ENCODE measurements around the gene MAP4. TPM values are rescaled to one million over a fixed set of nuclear protein-coding genes. Genes with fewer than 3 reads are reported as not detected.
A peak's percentile ranks its signal among the peaks of the same experiment; 100 is the strongest.

Gene MAP4
- total RNA-seq, 4 donors from 2014 or later = 108 to 186 (median 150) TPM

DNA sequence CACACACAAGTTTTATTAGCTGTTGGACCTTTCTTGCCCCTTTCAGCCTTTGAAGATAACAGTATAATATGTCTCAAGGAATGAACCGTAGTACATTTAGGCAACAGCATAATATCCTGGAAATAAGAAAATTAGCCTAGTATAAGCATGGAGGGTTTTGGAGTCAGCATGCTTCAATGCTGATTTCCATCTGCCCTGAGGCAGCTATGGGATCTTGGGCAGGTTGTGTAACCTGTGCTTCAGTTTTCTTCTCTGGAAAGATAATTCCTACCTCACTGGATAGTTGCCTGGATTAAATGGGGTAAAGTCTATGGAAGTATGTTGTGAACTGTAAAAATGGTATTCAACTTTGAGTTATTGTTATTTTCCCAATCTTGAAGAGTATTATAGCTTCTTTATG lies 211.6 kb downstream of the MAP4 start:
- TF ChIP-seq, protein P1, sequence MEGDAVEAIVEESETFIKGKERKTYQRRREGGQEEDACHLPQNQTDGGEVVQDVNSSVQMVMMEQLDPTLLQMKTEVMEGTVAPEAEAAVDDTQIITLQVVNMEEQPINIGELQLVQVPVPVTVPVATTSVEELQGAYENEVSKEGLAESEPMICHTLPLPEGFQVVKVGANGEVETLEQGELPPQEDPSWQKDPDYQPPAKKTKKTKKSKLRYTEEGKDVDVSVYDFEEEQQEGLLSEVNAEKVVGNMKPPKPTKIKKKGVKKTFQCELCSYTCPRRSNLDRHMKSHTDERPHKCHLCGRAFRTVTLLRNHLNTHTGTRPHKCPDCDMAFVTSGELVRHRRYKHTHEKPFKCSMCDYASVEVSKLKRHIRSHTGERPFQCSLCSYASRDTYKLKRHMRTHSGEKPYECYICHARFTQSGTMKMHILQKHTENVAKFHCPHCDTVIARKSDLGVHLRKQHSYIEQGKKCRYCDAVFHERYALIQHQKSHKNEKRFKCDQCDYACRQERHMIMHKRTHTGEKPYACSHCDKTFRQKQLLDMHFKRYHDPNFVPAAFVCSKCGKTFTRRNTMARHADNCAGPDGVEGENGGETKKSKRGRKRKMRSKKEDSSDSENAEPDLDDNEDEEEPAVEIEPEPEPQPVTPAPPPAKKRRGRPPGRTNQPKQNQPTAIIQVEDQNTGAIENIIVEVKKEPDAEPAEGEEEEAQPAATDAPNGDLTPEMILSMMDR (IDR thresholded peaks at IDR 0.05) = no peak
- DNase-seq (ENCODE audit: low spot score) = no peak

DNA sequence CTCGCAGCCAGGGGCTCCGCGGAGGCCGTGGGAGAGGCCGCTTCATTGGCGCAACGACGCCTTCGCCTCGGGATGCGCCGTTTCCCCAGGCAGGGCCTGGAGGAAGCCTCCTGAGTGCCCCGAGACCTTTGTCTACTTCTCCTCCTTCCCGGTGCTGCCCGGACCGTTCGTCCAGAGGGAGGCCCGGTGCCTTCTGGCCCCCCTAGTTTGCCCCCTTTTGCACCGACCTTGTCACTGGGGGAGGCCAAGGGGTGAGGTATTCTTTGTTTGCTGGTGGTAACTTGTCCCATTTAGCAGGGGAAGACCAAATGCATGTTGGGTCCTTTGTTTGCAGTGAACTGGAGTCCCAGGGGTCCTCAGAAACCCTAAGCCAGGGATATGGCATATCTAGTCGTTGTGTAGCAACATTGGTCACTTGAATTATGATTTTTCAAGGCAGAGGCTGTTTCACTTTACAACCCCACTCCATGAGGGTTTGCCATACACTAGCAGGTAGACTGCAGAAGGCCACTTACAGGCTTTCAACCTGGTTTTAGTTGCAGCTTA lies 212.7 kb downstream of the MAP4 start:
- no peak for DNase-seq (ENCODE audit: low spot score)
- ATAC-seq (ENCODE audit: low FRiP score) = peak; percentile 1

More for the DNA sequence above, 211.6 kb downstream of the MAP4 start:
- ATAC-seq (ENCODE audit: low FRiP score) = no peak

DNA sequence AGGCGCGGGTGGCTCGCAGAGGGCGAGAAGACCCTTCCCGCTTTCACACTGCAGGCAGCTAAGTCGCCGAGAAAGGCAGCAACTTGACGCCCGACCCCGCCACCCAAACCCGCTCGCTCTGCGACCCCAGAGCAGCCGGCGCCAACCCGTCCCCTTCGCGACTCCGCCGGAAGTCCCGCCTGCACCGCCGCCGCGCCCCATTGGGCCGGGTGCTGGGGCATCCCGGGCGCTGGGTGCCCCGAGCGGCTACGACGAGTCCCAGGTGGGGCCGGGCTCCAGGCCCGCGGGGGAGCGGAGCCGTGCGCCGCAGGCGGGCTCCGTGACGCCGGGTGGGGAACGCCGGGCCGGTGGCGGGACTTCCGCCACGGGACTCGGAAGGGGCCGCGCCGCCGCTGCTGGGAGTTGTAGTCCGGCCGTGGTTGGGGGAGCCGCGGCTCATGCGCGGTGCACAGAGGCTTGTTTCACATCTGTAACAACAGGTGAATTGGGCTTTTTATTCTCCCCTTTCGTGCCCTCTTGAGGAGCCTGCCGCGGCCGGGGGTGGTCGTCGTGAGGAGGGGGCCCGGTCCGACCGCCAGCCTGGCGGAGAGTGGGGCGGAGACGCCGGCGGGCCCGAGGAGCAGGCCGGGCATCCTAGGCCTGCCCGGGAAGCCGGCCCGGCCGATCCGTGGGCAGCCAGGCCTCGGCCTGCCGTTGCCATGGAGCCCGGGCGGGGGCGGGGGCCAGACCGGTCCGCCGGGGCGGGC lies 213.3 kb downstream of the MAP4 start, which contains the start of gene DHX30:
TSS of gene DHX30 (plus strand) at position 405 of the 746 bp plus-strand sequence. CDS start 7,546 bp downstream, outside the sequence.
- peak; percentile 95 for ATAC-seq (ENCODE audit: low FRiP score)
- TF ChIP-seq, protein P1 (IDR thresholded peaks at IDR 0.05) = no peak
- peak; percentile 58 for DNase-seq (ENCODE audit: low spot score)

More for the DNA sequence above, 212.7 kb downstream of the MAP4 start:
- TF ChIP-seq, protein P1 (IDR thresholded peaks at IDR 0.05) = no peak

Small RNA genes lying within 50 kb of the gene (small RNA-seq; reads per million reads assigned to genes)
- gene AC124916.2 = not detected
- gene MIR1226 = 0.39 reads per million
- not detected for gene RF00019
- gene RF02271 = not detected

Other genes starting within 250 kb of the MAP4 start
- gene SMARCC1, start 234.5 kb downstream of the MAP4 start, total RNA-seq = 10 to 100 TPM; 21.3 to 43.4 (median 32.2) TPM
- 10 to 100 TPM; 43.4 to 91.7 (median 51.5) TPM for gene DHX30, start 213.3 kb downstream of the MAP4 start, total RNA-seq
- gene CDC25A, start 172.0 kb upstream of the MAP4 start, total RNA-seq = 1 to 10 TPM in 2 of 4 donors, under 1 TPM in 2; 0.19 to 2.9 (median 1.5) TPM
- 1 to 10 TPM in 1 of 4 donors, not detected in 3; 8.7 TPM for gene CAMP, start 207.1 kb upstream of the MAP4 start, total RNA-seq
- 10 to 100 TPM in 1 of 4 donors, 1 to 10 TPM in 3; 5.0 to 18.6 (median 7.7) TPM for gene ZNF589, start 224.7 kb upstream of the MAP4 start, total RNA-seq

All from omental fat pad (tissue), 4 donors.